CD4-positive, alpha-beta T cell treated with Interleukin-4 for 1 hour (primary cell): ENCODE results near the gene KLF13.

Experiments
- DNase-seq, 2 donors: peaks; one replicate each; pipeline ENCODE4 v3.0.0-alpha.2; 2020 to 2022

The KLF13 gene

DNA sequence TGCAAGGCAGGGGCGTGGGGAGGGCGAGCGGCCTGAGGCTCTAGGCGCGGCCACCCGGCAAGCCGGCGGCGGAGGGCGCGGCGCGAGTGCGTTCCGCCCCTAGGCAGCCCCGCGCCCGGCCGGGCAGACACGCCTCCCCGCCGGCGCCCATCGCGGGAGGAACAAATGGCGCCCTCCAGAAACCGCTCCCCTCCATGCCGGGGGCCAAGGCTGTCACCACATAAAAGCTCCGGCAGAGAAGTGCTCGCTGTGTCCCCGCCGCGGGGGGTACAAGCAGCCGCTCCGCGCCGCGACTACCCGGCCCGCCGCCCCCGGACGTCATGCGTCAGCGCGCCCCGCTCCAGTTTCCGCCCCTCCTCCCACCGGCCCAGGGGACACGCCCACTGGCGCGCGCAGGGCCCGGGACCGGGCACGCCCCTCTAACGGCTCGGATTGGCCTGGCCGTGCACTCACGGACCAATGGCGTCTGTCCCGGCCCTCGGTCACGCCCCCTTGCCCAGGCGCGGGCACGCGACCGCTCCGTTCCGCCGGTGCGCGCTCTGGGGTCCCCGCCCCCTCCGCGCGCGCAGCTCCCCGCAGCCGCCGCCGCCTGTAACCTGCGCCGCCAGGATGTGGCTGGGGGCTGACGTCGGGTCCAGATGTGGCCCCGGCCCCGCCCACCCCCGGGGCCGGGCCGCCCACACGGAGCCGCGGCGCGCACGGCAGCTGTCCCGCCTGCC lies at the start of gene KLF13:
TSS of gene KLF13 (plus strand) at position 680 of the 719 bp plus-strand sequence. CDS start 378 bp downstream, outside the sequence.
- DNase-seq, result peak; percentile 99 to 100

GRCh38 chr15:31277335-31278060 lies 49.1 kb upstream of the KLF13 start:
- no peak for DNase-seq

GRCh38 chr15:31278061-31278445 lies 48.6 kb upstream of the KLF13 start:
- no peak for DNase-seq

DNA sequence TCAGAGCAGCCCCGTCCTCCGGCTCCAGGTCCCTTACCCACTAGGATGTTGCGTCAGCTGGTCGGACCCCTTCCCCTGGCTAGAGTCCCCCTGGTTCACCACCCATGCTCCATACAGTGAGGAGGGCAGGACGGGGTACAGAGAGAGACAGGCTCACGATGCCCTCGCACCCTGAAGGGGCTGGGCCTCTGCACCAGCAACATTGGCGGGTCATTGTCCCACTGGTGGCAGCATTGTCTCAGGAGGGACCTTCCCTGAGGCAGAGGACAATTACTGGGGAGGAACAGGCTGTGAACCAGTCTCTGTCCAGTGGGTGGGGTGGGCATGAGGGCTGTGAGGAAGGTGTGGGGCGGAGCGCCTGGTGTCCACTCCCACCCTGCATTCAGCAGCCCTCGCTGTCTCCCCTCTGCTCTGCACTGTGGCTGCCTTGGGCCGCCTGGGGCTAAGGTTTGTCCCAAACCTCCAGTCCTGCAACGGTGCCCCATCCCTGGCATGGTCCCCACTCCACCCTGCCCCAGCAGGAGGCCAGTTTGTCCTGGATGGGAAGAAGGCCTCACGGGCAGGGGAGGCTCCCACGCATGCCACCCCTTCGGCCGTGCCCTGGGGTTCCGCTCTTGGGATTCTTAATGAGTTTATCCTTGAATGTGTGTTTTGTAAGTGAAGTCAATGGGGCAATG lies 48.0 kb upstream of the KLF13 start:
- no peak for DNase-seq

- DNase-seq, result no peak
Measured at GRCh38 chr15:31279221-31280045, 47.2 kb upstream of the KLF13 start.

DNA sequence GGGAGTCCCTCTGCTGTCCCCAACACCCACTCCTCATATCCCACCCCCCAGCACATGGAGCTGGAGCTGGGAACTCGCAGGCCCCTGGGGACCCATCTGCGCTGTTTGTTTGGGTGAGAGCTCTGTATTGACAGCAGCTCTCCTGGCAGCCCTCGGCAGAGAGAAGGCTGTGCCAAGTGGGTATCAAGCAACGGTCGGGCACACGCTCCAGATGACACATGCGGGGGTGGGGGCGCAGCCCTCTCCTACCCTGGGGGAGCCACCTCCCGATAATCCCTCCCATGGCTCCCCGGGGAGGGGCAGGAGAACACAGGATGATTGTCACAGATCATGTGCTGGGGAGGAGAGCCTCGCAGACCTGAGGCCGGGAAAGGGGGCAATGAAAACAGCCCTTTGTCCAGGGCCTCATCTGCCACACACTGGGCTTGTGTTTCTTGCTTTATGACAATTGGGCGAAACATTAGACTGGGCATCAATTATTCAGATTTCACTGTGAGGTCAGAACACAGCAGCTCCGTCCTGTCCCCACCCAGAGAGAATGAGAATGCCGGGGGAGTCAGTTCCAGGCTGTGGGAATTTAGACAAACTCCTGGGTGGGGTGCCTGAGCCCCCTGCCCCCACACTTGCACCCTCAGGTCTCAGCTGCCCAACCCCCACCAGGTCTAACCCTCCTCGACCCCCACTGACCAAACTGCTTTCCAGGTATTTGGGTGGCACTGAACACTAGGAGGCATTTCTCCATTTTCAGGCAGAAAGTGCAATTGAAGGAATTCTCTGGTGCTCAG lies 46.4 kb upstream of the KLF13 start:
- no peak for DNase-seq

DNA sequence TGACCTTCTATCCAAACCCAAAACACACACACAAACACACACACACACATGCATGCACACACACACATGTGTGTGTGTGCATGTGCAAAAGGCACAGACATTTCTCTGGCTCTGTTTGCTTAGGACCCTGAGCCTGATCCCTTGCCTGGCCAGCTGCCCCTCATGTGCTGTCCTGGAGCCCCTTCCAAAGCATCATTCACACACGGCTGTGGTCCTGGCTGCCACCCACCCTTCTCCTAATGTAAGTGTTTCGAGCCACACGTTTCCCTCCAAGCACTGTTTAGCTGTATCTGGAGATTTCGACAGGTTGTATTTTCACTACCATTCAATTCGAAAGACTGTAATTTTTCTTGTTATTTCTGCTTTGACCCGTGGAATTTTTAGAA lies 45.8 kb upstream of the KLF13 start:
- DNase-seq, result no peak

- DNase-seq, result no peak
Measured at GRCh38 chr15:31283043-31283442, 43.6 kb upstream of the KLF13 start.

GRCh38 chr15:31285772-31286261 lies 40.8 kb upstream of the KLF13 start:
- DNase-seq, result no peak

- no peak for DNase-seq
Measured at GRCh38 chr15:31291048-31291578, 35.5 kb upstream of the KLF13 start.

DNA sequence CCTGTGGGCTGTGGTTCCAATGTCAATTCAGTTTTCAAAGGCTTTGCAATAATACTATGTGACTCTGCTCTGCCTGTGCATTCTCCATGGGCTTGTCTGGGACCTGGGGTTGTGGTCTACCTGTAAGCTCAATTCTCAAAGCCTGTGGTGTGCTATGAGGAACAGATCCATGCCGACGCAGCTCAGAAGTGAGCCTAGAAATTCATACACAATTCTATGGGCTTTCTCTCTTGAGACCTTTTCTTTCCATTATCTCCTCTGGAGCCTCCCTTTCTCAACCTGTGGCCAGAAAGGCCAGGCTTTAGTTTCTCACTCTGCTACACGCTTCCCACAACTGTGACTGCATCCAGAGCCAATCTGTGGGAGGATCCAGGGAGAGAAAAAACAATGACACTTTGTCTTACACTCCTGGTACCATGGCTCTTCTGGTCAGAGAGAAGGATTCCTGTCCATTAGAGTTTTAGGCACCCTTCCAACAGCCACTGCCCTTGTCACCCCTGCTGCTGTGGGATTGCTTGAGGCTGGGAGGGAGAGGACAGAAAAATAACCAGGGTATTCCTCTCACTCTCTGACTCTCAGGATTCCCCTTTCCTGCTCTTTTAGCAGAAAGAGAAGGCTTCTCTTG lies 34.1 kb upstream of the KLF13 start:
- peak in 1 of 2 donors; percentile 7 for DNase-seq

- DNase-seq, result no peak
Measured at GRCh38 chr15:31293655-31294054, 33.0 kb upstream of the KLF13 start.

DNA sequence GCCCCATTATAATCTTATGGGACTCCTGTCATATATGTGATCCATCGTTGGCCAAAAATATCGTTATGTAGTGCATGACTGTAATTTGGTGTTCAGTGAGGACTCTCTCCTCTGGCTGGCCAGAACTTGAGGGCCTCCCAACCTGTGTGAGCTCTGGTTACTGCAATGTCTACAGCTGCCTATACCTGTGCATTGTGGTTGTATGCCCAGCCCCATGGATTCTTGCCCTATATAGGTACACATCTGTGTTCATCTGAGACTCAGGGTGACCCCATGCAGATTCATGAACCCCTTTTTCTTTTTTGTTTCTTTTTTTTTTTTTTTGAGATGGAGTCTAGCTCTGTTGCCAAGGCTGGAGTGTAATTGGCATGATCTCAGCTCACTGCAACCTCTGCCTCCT lies 32.6 kb upstream of the KLF13 start:
- no peak for DNase-seq

GRCh38 chr15:31295658-31296057 lies 31.0 kb upstream of the KLF13 start:
- DNase-seq, result no peak

DNA sequence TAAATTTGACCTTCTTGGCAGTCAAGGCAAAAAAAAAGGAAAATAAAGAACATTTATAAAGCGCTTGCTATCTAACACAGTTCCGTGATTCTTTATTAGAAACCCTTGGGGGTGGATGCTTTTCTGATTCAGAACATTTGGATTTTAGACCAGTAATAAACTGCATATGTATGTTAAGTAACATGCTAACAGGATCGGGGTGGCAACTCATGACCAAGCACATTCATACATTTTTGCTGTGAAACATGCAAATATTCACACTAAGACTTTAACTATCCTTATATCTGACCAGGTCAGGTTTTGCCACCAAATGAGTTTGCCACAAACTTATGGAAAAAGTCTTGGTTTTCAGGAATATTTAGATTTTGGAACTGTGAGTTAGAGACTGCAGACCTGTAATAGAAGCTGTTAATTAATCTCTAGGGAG lies 30.4 kb upstream of the KLF13 start:
- DNase-seq, result no peak

- no peak for DNase-seq
Measured at GRCh38 chr15:31296646-31297574, 29.7 kb upstream of the KLF13 start.

DNA sequence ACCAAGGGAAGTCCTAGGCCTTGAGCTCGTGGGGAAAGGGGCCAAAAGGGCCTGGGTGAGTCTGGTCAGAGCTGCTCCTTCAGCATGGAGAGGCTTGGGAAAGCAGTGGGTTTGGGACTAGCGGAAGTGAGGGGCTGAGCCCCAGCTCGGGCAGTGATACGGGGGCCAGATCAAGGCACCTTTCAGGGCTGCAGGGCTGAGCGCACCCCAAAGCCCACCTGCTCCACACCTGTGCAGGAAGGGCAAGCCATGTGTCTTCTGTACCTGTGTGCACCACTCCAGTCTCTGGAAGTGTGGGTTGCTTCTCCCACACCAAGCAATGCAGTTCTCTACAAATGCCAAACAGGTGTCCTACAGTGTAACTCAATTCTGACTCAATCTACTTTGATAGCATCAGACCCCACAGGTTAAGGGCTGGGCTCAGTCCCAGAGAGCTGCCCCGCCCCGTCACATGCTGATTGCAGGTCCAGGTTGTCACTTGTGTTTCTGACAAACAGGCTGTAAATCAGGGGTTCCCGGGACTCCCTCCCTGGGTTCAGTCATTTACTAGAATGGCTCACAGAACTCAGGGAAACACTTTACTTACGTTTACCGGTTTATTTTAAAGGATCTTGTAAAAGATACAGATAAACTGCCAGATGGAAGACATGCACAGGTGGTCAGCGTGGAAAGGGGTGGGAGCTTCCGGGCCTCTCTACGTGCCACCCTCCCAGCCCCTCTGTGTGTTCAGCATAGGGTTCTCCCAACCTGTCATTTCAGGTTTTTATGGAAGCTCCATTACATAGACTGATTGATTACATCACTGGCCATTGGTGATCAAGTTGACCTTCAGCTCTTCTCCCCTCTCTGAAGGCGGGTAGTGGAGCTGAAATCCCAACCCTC lies 28.8 kb upstream of the KLF13 start:
- DNase-seq, result no peak

DNA sequence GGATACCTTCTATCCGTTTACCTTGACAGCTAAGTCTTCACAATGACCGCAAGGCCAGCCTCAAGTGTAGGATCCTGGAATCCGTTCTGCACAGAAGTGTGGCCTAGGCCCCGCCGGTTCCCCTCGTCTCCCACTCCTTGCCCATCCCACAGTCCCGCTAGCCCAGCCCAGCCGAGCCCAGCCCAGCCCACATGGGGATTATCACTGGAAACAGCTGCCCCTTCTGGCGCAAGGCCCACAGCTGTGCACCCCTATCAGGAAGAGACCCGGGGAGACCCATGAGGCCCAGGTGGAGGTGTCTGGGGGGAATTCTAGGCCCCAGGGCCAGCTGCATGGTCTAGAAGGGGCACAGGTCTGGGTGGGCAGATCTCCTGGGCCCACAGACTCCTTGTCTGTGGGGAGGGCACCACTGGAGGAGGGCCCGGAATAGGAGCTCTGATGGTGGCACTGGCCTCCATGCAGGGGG lies 27.9 kb upstream of the KLF13 start:
- no peak for DNase-seq

GRCh38 chr15:31300208-31300661 lies 26.4 kb upstream of the KLF13 start:
- no peak for DNase-seq
